GM12874 (cell line): Measurements from ENCODE around the gene GPN2.

Experiments used
- TF ChIP-seq, protein P1 (sequence below): IDR thresholded peaks from 2 replicates; pipeline ENCODE4 v1.5.1; 2011; ENCODE audit warnings: low read depth, mild to moderate bottlenecking, control low read depth, low read length, moderate library complexity; ENCODE audit not compliant: insufficient read depth

GPN2 gene

DNA sequence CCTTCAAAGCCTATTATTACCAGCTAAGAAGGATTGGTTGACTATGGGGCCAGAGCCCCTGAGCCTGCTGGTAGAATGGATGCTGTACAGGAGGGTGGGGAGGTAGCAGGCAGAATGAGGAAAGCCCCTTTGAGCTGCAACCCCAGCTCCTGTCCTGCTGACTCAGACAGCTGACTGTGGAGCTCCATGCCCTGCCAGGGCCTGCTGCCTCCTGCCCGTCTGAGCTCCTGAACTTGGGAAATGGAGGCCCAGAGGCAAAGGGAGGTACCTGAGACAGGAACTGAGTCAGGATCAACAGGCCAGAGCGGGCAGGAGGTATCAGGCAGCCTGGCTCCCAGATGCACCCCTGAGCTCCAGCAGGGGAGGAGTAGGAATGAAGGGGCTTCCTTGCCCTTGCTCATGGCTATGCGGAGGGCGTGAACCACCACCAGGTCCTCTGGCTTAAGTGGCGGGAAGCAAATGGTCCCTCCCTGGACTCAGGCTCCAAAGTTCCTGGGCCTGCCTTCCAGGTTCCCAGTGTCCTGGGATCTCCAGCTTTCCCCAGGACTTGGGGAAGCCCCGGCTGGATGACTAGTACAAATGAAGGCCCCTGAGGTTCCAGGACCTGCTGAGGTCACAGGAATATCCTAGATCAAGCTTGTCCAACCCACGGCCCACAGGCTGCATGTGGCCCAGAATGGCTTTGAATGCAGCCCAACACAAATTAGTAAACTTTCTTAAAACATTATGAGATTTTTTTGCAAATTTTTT, 31.0 kb downstream of the GPN2 start:
- TF ChIP-seq, protein P1, sequence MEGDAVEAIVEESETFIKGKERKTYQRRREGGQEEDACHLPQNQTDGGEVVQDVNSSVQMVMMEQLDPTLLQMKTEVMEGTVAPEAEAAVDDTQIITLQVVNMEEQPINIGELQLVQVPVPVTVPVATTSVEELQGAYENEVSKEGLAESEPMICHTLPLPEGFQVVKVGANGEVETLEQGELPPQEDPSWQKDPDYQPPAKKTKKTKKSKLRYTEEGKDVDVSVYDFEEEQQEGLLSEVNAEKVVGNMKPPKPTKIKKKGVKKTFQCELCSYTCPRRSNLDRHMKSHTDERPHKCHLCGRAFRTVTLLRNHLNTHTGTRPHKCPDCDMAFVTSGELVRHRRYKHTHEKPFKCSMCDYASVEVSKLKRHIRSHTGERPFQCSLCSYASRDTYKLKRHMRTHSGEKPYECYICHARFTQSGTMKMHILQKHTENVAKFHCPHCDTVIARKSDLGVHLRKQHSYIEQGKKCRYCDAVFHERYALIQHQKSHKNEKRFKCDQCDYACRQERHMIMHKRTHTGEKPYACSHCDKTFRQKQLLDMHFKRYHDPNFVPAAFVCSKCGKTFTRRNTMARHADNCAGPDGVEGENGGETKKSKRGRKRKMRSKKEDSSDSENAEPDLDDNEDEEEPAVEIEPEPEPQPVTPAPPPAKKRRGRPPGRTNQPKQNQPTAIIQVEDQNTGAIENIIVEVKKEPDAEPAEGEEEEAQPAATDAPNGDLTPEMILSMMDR, result no peak

DNA sequence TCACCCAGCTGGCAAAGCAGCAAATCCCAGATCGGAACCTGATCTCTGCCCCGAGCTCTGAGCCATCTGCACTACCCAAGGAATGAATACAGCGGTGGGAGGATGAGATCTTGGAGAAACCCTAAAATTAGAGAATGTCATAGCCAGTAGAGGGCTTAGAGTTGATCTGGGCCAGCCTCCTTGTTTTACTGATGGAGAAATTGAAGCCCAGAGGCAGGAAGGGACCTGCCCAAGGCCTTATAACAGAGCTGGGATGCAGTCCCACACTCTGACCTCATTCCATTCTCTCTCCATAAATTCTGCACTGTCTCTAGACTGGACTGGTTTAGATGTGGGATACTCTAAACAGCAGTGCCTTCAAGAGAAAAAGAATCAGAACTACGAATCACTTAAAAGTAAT, 31.9 kb downstream of the GPN2 start:
- TF ChIP-seq, protein P1, result no peak

DNA sequence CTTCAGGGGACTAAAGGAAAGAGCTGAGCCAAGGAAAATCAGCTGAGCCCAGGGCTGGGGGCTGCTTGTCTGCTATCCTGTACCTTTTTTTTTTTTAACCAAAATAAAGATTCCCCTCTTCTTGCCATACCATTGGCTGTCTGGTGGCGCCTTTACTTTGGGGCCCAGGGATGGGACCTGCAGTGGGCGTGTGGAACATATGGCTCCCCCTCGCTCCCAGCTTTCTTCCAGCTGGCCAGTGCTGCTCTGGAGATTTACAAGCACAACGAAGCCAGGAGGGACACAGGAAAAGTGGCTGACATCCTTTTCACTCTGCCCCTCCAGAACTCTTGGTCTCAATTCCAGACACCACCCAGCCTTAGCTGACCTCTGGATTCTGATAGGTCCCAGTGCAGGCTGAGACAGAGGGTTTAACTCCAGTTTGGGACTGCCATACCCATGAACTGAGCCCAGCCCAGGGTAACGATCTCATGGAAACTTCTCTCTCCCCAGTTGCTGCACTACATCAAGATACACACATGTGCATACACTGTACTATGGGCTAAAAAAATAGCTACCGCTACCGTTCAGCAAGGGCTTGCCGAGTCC, 32.5 kb downstream of the GPN2 start:
- TF ChIP-seq, protein P1, result no peak

DNA sequence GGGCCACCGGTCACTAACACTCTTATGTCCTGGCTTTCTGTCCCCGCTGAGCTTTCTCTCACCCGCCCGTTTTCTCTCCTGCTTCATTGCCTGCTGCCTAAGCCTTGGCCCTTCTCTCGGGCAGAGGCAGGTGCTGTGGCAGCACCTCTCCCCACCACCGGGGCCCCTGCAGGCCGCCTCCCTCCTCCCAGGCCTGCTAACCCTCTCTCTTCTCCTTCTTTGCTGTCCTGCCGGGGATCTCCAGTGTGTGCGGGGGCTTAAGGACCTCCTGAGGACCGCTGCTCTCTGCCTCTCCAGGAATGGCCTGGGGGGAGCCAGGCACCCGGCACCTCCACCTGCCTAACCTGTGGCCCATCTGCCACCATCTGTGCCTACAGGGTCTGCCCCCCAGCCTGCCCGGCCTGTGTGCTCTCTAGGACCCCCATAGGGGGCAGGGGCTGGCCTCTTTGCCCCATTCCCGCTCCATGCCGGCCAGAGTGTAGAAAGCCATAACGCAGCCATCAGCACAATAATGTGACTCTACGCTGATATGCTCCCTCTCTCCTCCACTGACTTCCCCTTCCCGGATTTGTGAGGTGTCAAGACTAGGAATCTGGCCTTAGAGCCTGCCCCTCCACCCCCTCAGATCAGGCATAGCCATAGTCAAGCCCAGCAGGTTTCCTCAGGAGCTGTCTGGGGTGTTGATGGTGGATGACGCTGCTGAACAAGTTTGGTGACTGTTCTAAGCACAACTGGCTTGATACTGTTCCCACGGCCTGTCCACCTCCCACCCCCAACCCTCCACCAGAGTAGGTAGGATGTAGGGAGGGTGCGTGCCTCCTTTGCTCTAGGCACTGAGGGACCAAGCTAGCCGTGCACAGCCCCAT, 33.2 kb downstream of the GPN2 start:
- TF ChIP-seq, protein P1, result no peak

DNA sequence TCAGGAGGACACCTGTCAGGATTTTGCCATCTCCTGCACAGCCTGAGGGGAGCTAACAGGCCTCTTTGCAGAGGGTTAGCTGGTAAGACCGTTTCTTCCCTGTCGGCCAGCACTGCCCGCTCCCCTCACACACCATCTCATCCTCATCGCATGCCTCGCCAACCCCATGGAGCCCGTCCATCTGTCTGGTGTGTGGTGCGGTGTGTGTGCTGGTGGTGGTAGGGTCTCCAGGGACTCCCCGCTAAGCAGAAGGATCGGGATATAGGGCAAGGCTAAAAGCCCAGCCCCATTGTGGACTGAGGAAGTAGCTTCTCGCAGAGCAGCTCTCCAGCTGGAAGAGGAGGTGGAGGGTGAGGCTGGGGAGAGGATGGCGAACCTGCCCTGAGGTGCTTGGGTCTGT, 33.9 kb downstream of the GPN2 start:
- TF ChIP-seq, protein P1, result no peak

DNA sequence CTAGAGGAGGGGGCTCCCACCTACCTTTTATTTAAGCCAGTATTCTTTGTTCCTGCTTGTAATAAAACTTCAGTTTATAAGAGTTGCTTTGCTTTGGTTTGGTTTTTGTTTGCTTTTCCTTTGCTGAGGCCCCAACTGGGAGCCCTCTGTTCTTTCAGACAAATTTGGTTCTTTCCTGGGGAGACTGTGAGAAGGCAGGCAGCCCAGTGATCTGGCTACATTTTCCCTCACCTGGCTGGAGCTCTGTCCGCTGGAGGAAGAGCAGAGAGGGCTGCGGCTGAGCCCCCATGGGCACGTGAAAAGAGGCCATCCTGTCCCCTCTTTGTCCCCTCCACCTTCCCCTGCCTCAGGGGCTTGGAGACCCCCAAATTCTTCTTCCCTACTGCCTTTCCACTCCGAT, 34.4 kb downstream of the GPN2 start:
- TF ChIP-seq, protein P1, result no peak

DNA sequence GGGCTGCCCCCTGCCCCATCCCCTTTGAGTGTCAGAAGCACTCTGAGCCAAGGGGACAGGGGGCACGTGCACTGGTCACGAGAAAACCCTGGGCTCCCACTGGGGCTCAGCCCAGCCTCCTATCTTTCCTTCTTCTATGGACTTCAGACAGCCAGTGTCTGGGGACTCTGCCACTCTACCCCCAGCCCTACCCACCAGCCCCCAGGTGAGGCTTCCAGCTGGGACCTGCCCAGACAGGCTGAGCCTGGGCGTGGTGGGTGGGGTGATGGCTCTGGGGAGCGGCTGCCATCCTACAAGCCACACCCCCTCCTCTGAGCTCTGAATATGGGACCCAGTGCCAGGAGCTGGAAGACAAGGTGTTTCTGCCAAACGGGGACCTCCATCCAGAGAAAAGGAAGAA, 35.2 kb downstream of the GPN2 start:
- TF ChIP-seq, protein P1, result no peak
